ENCODE data around the gene P4HA1. TPM values are rescaled to one million over a fixed set of nuclear protein-coding genes. Genes with fewer than 3 reads are reported as not detected.

The P4HA1 gene
- total RNA-seq, 3 donors from 2014 or later (not counting 1 experiment from before 2014, with no cell fraction given) = 13.0 to 16.3 (median 13.9) TPM

- 94% methylated on average over 2 of the region's 3 CpGs for WGBS (ENCODE audit: insufficient coverage)
- Mint-ChIP-seq H3K27me3 (ENCODE audit: low read depth in 2 of 2) (no peaks in the 10 kb centered on the region), H3K4me1 (peaks cover 23 to 37% of the 10 kb centered on the region in 2 donors), H3K4me3 (peak overlapping the region; percentile 28), H3K27ac (no peak overlapping the region), H3K36me3 (no peaks in the 10 kb centered on the region), H3K9me3 (no peaks in the 10 kb centered on the region)
- ATAC-seq (no peak), DNase-seq (no peak)
- no peak overlapping the region for H3K4me3 ChIP-seq (ENCODE audit: low read length)
- no peaks in the 10 kb centered on the region for H3K4me1 ChIP-seq (ENCODE audit: control insufficient read depth, insufficient read depth, low read length)
- H3K27ac ChIP-seq (ENCODE audit: low read length) = no peak overlapping the region
- intact Hi-C loops (cut with micrococcal nuclease) = no loop called here
- H3K9me3 ChIP-seq (ENCODE audit: control insufficient read depth, insufficient read depth, low read length) = no peaks in the 10 kb centered on the region
- H3K36me3 ChIP-seq (ENCODE audit: control insufficient read depth, insufficient read depth, low read length) = no peaks in the 10 kb centered on the region
- H3K27me3 ChIP-seq (ENCODE audit: control insufficient read depth, insufficient read depth, low read length) = no peaks in the 10 kb centered on the region
- no peak for TF ChIP-seq CTCF (IDR thresholded peaks at IDR 0.05)
These were observed 3.8 kb downstream of the P4HA1 start for GRCh38 chr10:73092830-73093229.

DNA sequence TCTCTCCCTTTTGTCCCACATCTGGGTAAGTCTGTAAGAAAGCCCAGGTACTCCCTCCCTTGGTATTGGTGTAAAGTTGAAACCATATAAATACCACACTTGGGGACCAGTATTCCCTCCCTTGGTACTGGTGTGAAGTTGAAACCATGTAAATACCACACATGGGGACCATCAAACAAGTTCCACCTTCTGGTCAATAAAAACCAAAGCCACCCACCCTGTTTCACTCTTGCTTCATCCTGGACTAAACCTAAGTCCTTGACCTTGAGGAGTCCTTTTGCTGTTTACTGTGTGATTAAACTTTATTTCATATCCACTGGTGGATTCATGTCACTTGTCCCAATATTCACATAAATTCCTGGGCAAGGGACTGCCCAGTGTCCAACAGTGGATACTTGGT lies 8.4 kb downstream of the P4HA1 start:
- Mint-ChIP-seq H3K27ac (no peak overlapping the region), H3K9me3 (no peaks in the 10 kb centered on the region), H3K27me3 (ENCODE audit: low read depth in 2 of 2) (no peaks in the 10 kb centered on the region), H3K36me3 (no peaks in the 10 kb centered on the region), H3K4me3 (no peak overlapping the region), H3K4me1 (peaks cover 5 to 8% of the 10 kb centered on the region in 2 donors)
- Histone ChIP-seq H3K36me3 (ENCODE audit: control insufficient read depth, insufficient read depth, low read length) (no peaks in the 10 kb centered on the region), H3K27ac (ENCODE audit: low read length) (no peak overlapping the region), H3K9me3 (ENCODE audit: control insufficient read depth, insufficient read depth, low read length) (no peaks in the 10 kb centered on the region), H3K27me3 (ENCODE audit: control insufficient read depth, insufficient read depth, low read length) (no peaks in the 10 kb centered on the region), H3K4me1 (ENCODE audit: control insufficient read depth, insufficient read depth, low read length) (no peaks in the 10 kb centered on the region), H3K4me3 (ENCODE audit: low read length) (no peak overlapping the region)
- ATAC-seq (no peak), DNase-seq (no peak)
- intact Hi-C loops (cut with micrococcal nuclease) = no loop called here
- TF ChIP-seq CTCF (IDR thresholded peaks at IDR 0.05) = no peak

DNA sequence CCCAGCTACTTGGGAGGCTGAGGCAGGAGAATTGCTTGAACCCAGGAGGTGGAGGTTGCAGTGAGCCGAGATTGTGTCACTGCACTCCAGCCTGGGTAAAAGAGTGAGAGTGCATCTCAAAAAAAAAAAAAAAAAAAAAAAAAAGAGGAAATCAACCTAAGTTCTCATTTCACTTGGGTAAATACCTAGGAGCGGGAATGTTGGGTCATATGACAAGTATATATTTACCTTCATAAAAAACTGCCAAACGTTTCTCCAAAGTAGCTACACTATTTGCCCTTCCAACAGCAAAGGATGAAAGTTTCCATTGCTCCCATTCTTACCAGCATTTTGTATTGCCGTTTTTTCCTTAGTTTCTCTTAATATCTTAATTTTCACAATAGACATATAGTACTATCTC lies 9.8 kb downstream of the P4HA1 start:
- Mint-ChIP-seq H3K4me1 (peaks cover 5 to 11% of the 10 kb centered on the region in 2 donors), H3K27me3 (ENCODE audit: low read depth in 2 of 2) (no peaks in the 10 kb centered on the region), H3K4me3 (no peak overlapping the region), H3K9me3 (no peaks in the 10 kb centered on the region), H3K36me3 (no peaks in the 10 kb centered on the region), H3K27ac (no peak overlapping the region)
- no peak for TF ChIP-seq CTCF (IDR thresholded peaks at IDR 0.05)
- Histone ChIP-seq H3K36me3 (ENCODE audit: control insufficient read depth, insufficient read depth, low read length) (no peaks in the 10 kb centered on the region), H3K27me3 (ENCODE audit: control insufficient read depth, insufficient read depth, low read length) (no peaks in the 10 kb centered on the region), H3K9me3 (ENCODE audit: control insufficient read depth, insufficient read depth, low read length) (no peaks in the 10 kb centered on the region), H3K4me1 (ENCODE audit: control insufficient read depth, insufficient read depth, low read length) (no peaks in the 10 kb centered on the region), H3K4me3 (ENCODE audit: low read length) (no peak overlapping the region), H3K27ac (ENCODE audit: low read length) (no peak overlapping the region)
- intact Hi-C loops (cut with micrococcal nuclease) = no loop called here
- no peak for DNase-seq
- no peak for ATAC-seq
- whole genome bisulfite sequencing (ENCODE audit: insufficient coverage) = 81% methylated on average over 3 of the region's 4 CpGs

GRCh38 chr10:73084209-73084608 lies 12.5 kb downstream of the P4HA1 start:
- ATAC-seq (no peak), DNase-seq (no peak)
- Mint-ChIP-seq H3K4me3 (no peak overlapping the region), H3K27me3 (ENCODE audit: low read depth in 2 of 2) (no peaks in the 10 kb centered on the region), H3K4me1 (peaks cover 5 to 11% of the 10 kb centered on the region in 2 donors), H3K9me3 (no peaks in the 10 kb centered on the region), H3K27ac (no peak overlapping the region), H3K36me3 (no peaks in the 10 kb centered on the region)
- no peak for TF ChIP-seq CTCF (IDR thresholded peaks at IDR 0.05)
- intact Hi-C loops (cut with micrococcal nuclease) = no loop called here
- H3K27ac ChIP-seq (ENCODE audit: low read length) = no peak overlapping the region
- H3K4me1 ChIP-seq (ENCODE audit: control insufficient read depth, insufficient read depth, low read length) = no peaks in the 10 kb centered on the region
- WGBS (ENCODE audit: insufficient coverage) = 91% methylated on average over 2 of the region's 5 CpGs
- H3K4me3 ChIP-seq (ENCODE audit: low read length) = no peak overlapping the region
- H3K9me3 ChIP-seq (ENCODE audit: control insufficient read depth, insufficient read depth, low read length) = no peaks in the 10 kb centered on the region
- no peaks in the 10 kb centered on the region for H3K27me3 ChIP-seq (ENCODE audit: control insufficient read depth, insufficient read depth, low read length)
- no peaks in the 10 kb centered on the region for H3K36me3 ChIP-seq (ENCODE audit: control insufficient read depth, insufficient read depth, low read length)
